Measurements from ENCODE around the gene SLC2A13.

- TF ChIP-seq CTCF (tag by site-specific recombination; IDR thresholded peaks at IDR 0.05) (no peak), PRDM2 (tag by site-specific recombination; IDR thresholded peaks at IDR 0.05; ENCODE audit: borderline replicate concordance) (no peak), ZNF274 (IDR thresholded peaks at IDR 0.05; ENCODE audit: low read length) (no peak), ZNF274 (tag by site-specific recombination; IDR thresholded peaks at IDR 0.05; ENCODE audit: borderline replicate concordance) (no peak), ZFP3 (tag by site-specific recombination; IDR thresholded peaks at IDR 0.05; ENCODE audit: low read depth) (no peak), SP3 (tag by site-specific recombination; IDR thresholded peaks at IDR 0.05) (no peak)
These were observed 72.6 kb downstream of the SLC2A13 start for GRCh38 chr12:40033242-40033630.

All from HEK293 (cell line).